HG02798 (cell line): ENCODE measurements around the gene ATP6V1C2.
"Not testable (repeated sequence)": the region's sequence is repeated elsewhere in the genome, so short reads cannot be mapped to it uniquely, and the experiment has no call there.

Experiments
- ATAC-seq: cut with Tn5 transposase; IDR thresholded peaks from one replicate; pipeline ENCODE4 v1.9.1; 2021; ENCODE audit warnings: mild to moderate bottlenecking; ENCODE audit not compliant: unreplicated experiment, poor library complexity

Gene ATP6V1C2

GRCh38 chr2:10810202-10811161 lies 89.1 kb downstream of the ATP6V1C2 start:
- peak; percentile 33 for ATAC-seq

GRCh38 chr2:10811517-10811916 lies 90.1 kb downstream of the ATP6V1C2 start:
- no peak for ATAC-seq

- ATAC-seq = peak; percentile 94
Measured at GRCh38 chr2:10812362-10813162, 91.1 kb downstream of the ATP6V1C2 start, which contains the start of gene PDIA6. Gene PDIA6 (minus strand): TSS chr2:10812785. CDS start chr2:10812696, 89 bp downstream.

- ATAC-seq = not testable (repeated sequence)
Measured at GRCh38 chr2:10813163-10814138, 92.0 kb downstream of the ATP6V1C2 start.

- ATAC-seq = no peak
Measured at GRCh38 chr2:10814142-10814541, 92.7 kb downstream of the ATP6V1C2 start.

- no peak for ATAC-seq
Measured at GRCh38 chr2:10814571-10815331, 93.3 kb downstream of the ATP6V1C2 start.

- no peak for ATAC-seq
Measured at GRCh38 chr2:10817413-10817812, 96.0 kb downstream of the ATP6V1C2 start.

GRCh38 chr2:10818305-10818704 lies 96.9 kb downstream of the ATP6V1C2 start:
- not testable (repeated sequence) for ATAC-seq

- ATAC-seq = no peak
Measured at GRCh38 chr2:10818984-10819383, 97.6 kb downstream of the ATP6V1C2 start.

- no peak for ATAC-seq
Measured at GRCh38 chr2:10819714-10820314, 98.4 kb downstream of the ATP6V1C2 start.

GRCh38 chr2:10820562-10820961 lies 99.1 kb downstream of the ATP6V1C2 start:
- no peak for ATAC-seq

- ATAC-seq = no peak
Measured at GRCh38 chr2:10820978-10821695, 99.7 kb downstream of the ATP6V1C2 start.

GRCh38 chr2:10824191-10824590 lies 102.8 kb downstream of the ATP6V1C2 start:
- ATAC-seq = no peak

GRCh38 chr2:10826026-10826425 lies 104.6 kb downstream of the ATP6V1C2 start:
- no peak for ATAC-seq

- no peak for ATAC-seq
Measured at GRCh38 chr2:10826625-10827024, 105.2 kb downstream of the ATP6V1C2 start.

- no peak for ATAC-seq
Measured at GRCh38 chr2:10828346-10828745, 106.9 kb downstream of the ATP6V1C2 start.

GRCh38 chr2:10829299-10829698 lies 107.9 kb downstream of the ATP6V1C2 start:
- no peak for ATAC-seq

GRCh38 chr2:10830203-10830602 lies 108.8 kb downstream of the ATP6V1C2 start:
- ATAC-seq = no peak
